Urothelium cell line (cell line): ENCODE results near the gene AGAP5.

Experiments
- DNase-seq: peaks from one replicate; pipeline ENCODE4 v3.0.0; 2011; ENCODE audit warnings: low spot score, mixed read lengths
- FAIRE-seq: peaks from 2 replicates; lab custom pipeline; 2011; peaks lifted over from hg19 to GRCh38; lab: Jason Lieb, UNC

AGAP5 gene

GRCh38 chr10:73634421-73634820 is 63.5 kb downstream of the AGAP5 start:
- DNase-seq, result peak; percentile 4
- no peak for FAIRE-seq

- no peak for FAIRE-seq
- no peak for DNase-seq
Measured at GRCh38 chr10:73629165-73629564, 68.7 kb downstream of the AGAP5 start.

- DNase-seq (no peak), FAIRE-seq (no peak)
Measured at GRCh38 chr10:73628405-73628804, 69.5 kb downstream of the AGAP5 start.

- FAIRE-seq (no peak), DNase-seq (no peak)
Measured at GRCh38 chr10:73627300-73627699, 70.6 kb downstream of the AGAP5 start.

GRCh38 chr10:73625884-73626752 is 71.8 kb downstream of the AGAP5 start:
- DNase-seq (peak; percentile 99), FAIRE-seq (peak; percentile 32)

- DNase-seq (peak; percentile 50), FAIRE-seq (no peak)
Measured at GRCh38 chr10:73625004-73625883, 72.7 kb downstream of the AGAP5 start.
